ENCODE results near the gene TMEM121.
"Not testable (repeated sequence)": the region's sequence is repeated elsewhere in the genome, so short reads cannot be mapped to it uniquely, and the experiment has no call there.

TMEM121 gene

DNA sequence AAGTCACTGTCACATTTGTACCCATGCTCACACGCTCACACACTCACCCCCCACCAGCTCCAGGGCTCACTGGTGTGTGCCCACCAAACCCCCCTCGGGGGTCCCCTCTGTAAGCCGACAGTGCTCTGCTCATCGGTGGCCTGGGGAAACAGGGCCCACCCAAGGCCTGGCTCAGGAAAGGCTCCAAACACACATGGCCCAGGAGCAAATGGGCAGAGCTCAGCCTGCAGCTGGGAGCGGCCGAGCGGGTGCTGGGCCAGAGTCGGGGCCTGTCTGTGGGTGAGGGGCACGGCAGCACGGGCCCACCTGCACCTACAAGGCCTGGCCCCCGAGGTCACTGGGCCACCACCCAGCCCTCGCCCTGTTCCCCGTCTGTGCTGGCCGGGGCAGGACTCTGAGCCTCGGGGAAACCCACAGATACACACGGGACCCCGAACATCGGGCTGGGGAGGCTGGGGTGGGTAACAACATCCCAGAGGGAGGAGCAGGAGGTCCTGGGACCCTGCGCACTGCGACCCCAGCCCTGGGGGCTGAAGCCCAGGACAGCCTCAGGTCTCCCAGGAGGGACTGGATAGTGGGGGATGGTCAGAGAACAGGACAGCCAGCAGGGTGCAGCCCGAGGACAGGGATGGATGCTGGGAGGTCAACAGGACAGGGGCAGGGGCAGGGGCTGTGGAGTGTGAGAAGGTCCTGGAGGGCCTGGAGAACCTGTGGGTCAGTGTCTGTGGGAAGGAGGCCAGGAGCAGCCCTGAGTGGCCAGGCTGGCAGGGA, 45.0 kb downstream of the TMEM121 start:
- not testable (repeated sequence) for ATAC-seq, H3K27me3 Mint-ChIP-seq
- peaks cover 25% of the 10 kb centered on the region for H3K9me3 Mint-ChIP-seq
- H3K4me3 Mint-ChIP-seq: peak overlapping the region; percentile 32
- peaks cover 64% of the 10 kb centered on the region for H3K4me1 Mint-ChIP-seq
- H3K36me3 Mint-ChIP-seq: peaks cover 33% of the 10 kb centered on the region
- H3K27ac Mint-ChIP-seq: peak overlapping the region; percentile 91

- not testable (repeated sequence) for H3K4me3 Mint-ChIP-seq, H3K27me3 Mint-ChIP-seq
- H3K36me3 Mint-ChIP-seq: peaks cover 33% of the 10 kb centered on the region
- H3K27ac Mint-ChIP-seq: peak overlapping the region; percentile 91
- peaks cover 68% of the 10 kb centered on the region for H3K4me1 Mint-ChIP-seq
- peak; percentile 68 for ATAC-seq
- H3K9me3 Mint-ChIP-seq: peaks cover 24% of the 10 kb centered on the region
Observed at GRCh38 chr14:105572063-105572462, 45.7 kb downstream of the TMEM121 start.

DNA sequence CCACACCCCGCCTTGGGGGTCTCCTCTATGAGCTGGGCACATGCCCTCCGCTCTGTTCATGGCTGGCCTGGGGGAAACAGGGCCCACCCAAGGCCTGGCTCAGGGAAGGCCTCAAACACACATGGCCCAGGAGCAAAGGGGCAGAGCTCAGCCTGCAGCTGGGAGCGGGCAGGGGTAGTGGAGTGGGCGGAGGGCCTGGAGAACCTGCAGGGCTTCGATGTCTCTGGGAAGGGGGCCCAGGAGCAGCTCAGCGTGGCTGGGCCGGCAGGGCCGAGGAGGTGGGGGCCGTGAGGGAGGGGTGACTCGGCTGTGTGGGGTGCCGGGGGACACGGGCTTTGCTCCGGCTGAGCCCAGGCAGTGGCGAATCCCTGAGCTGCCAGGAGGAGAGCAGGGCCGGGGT, 47.5 kb downstream of the TMEM121 start:
- H3K9me3 Mint-ChIP-seq: peaks cover 21% of the 10 kb centered on the region
- not testable (repeated sequence) for ATAC-seq, H3K4me3 Mint-ChIP-seq, H3K27me3 Mint-ChIP-seq
- H3K4me1 Mint-ChIP-seq: peaks cover 65% of the 10 kb centered on the region
- H3K27ac Mint-ChIP-seq: peak overlapping the region; percentile 99
- H3K36me3 Mint-ChIP-seq: peaks cover 38% of the 10 kb centered on the region

GRCh38 chr14:105574411-105574810, 48.0 kb downstream of the TMEM121 start:
- H3K4me3 Mint-ChIP-seq, H3K27me3 Mint-ChIP-seq, H3K27ac Mint-ChIP-seq, ATAC-seq: not testable (repeated sequence)
- peaks cover 16% of the 10 kb centered on the region for H3K9me3 Mint-ChIP-seq
- peaks cover 59% of the 10 kb centered on the region for H3K4me1 Mint-ChIP-seq
- peaks cover 35% of the 10 kb centered on the region for H3K36me3 Mint-ChIP-seq

DNA sequence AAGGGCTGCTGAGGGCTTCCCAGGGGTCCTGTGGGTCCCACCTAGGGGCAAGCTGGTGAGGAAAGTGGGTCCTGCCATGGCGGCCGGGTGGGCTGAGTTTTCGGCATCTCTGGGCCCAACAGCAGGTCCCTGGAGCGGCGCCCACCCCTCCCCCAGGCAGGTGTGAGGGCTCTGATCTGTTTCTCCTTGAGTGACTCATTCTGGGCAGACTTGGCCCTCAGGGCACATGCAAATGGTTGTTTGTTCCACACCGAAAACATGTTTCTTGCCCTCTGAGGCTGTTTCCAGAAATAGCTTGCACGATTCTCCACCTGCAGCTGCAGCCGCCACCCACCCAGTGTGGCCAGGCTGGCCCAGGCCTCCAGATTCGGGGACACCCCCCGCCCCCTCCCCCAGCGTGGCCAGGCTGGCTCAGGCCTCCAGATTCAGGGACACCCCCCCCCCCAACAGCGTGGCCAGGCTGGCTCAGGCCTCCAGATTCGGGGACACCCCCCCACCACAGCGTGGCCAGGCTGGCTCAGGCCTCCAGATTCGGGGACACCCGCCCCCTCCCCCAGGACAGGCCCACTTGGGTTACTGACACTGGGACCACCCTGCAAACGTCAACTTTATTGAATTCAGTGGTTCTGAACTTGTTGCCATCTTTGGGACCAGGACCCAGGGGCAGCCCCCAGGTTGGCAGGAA, 48.8 kb downstream of the TMEM121 start:
- H3K27me3 Mint-ChIP-seq, H3K9me3 Mint-ChIP-seq, H3K4me3 Mint-ChIP-seq: not testable (repeated sequence)
- ATAC-seq: peak; percentile 75
- Mint-ChIP-seq H3K4me1 (peaks cover 52% of the 10 kb centered on the region), H3K27ac (peak overlapping the region; percentile 99), H3K36me3 (peaks cover 28% of the 10 kb centered on the region)

GRCh38 chr14:105576525-105577088, 50.2 kb downstream of the TMEM121 start:
- no peaks in the 10 kb centered on the region for H3K9me3 Mint-ChIP-seq
- peaks cover 52% of the 10 kb centered on the region for H3K4me1 Mint-ChIP-seq
- H3K4me3 Mint-ChIP-seq: peak overlapping the region; percentile 26
- no peak for ATAC-seq
- H3K27ac Mint-ChIP-seq: peak overlapping the region; percentile 99
- H3K36me3 Mint-ChIP-seq: peaks cover 18% of the 10 kb centered on the region
- no peaks in the 10 kb centered on the region for H3K27me3 Mint-ChIP-seq

DNA sequence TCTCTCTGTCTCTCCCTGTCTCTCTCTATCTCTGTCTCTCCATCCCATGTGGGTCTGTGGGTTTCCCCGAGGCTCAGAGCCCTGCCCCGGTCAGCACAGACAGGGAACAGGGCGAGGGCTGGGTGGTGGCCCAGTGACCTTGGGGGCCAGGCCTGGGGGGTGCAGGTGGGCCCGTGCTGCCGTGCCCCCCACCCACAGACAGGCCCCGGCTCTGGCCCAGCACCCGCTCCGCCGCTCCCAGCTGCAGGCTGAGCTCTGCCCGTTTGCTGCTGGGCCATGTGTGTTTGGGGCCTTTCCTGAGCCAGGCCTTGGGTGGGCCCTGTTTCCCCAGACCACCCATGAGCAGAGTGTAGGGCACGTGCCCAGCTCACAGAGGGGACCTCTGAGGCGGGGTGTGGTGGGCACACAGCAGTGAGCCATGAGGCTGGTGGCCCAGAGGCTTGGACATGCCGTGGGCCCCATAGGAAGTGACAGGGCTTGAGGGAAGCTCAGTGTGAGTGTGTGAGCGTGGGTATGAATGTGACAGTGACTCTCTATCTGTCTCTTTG, 51.0 kb downstream of the TMEM121 start:
- Mint-ChIP-seq H3K9me3 (no peaks in the 10 kb centered on the region), H3K4me1 (peaks cover 59% of the 10 kb centered on the region), H3K27me3 (no peaks in the 10 kb centered on the region), H3K4me3 (peak overlapping the region; percentile 15), H3K36me3 (peaks cover 19% of the 10 kb centered on the region), H3K27ac (peak overlapping the region; percentile 99)
- ATAC-seq: no peak

DNA sequence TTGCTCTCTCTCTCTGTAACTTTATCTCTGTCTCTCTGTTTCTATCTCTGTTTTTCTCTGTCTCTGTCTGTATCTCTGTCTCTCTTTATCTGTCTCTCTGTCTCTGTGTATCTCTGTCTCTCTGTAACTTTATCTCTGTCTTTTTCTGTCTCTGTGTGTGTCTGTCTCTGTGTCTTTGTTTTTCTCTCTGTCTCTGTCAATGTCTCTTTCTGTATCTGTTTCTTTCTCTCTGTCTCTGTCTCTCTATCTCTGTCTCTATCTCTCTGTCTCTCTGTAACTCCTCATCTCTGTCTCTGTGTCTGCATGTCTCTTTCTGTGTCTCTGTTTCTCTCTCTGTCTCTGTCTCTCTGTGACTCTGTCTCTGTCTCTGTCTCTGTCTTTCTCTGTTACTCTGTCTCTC, 51.7 kb downstream of the TMEM121 start:
- peak overlapping the region; percentile 99 for H3K27ac Mint-ChIP-seq
- H3K9me3 Mint-ChIP-seq: peaks cover 3% of the 10 kb centered on the region
- ATAC-seq: no peak
- H3K36me3 Mint-ChIP-seq: peaks cover 24% of the 10 kb centered on the region
- H3K27me3 Mint-ChIP-seq: no peaks in the 10 kb centered on the region
- peaks cover 63% of the 10 kb centered on the region for H3K4me1 Mint-ChIP-seq
- H3K4me3 Mint-ChIP-seq: peak overlapping the region; percentile 15

GRCh38 chr14:105579221-105579620, 52.8 kb downstream of the TMEM121 start:
- not testable (repeated sequence) for H3K4me3 Mint-ChIP-seq, H3K27ac Mint-ChIP-seq, H3K27me3 Mint-ChIP-seq, H3K9me3 Mint-ChIP-seq
- Mint-ChIP-seq H3K4me1 (peaks cover 57% of the 10 kb centered on the region), H3K36me3 (peaks cover 22% of the 10 kb centered on the region)
- ATAC-seq: peak; percentile 74
